ENCODE data around the gene PARVA.
A peak's percentile ranks its signal among the peaks of the same experiment; 100 is the strongest.

The PARVA gene

GRCh38 chr11:12456651-12457579 lies 79.5 kb downstream of the PARVA start:
- no peaks in the 10 kb centered on the region; the same call in 1 of the 2 replicates for H3K9me3 ChIP-seq
- no peak for DNase-seq (ENCODE audit: low spot score in 2 of 2)
- H3K27me3 ChIP-seq (ENCODE audit: low read depth): no peaks in the 10 kb centered on the region
- H3K36me3 ChIP-seq (replicated peaks): no peaks in the 10 kb centered on the region; the same call in 1 of the 2 replicates
- in situ Hi-C loops (cut with MboI; ENCODE audit: low sequenced_read_pairs): no loop called here
- H3K4me3 ChIP-seq: no peak overlapping the region
- peaks cover 3% of the 10 kb centered on the region; the same call in 1 of the 2 replicates for H3K4me1 ChIP-seq

- no peaks in the 10 kb centered on the region; the same call in 1 of the 2 replicates for H3K36me3 ChIP-seq (replicated peaks)
- H3K9me3 ChIP-seq: no peaks in the 10 kb centered on the region; the same call in 1 of the 2 replicates
- no peak overlapping the region for H3K4me3 ChIP-seq
- in situ Hi-C loops (cut with MboI; ENCODE audit: low sequenced_read_pairs): no loop called here
- no peak for DNase-seq (ENCODE audit: low spot score in 2 of 2)
- H3K27me3 ChIP-seq (ENCODE audit: low read depth): no peaks in the 10 kb centered on the region
- peaks cover 3% of the 10 kb centered on the region; the same call in 1 of the 2 replicates for H3K4me1 ChIP-seq
Measured at GRCh38 chr11:12458042-12458441, 80.7 kb downstream of the PARVA start.

GRCh38 chr11:12459374-12459773 lies 82.0 kb downstream of the PARVA start:
- Histone ChIP-seq H3K36me3 (replicated peaks) (no peaks in the 10 kb centered on the region), H3K4me1 (peaks cover 8% of the 10 kb centered on the region; the same call in 1 of the 2 replicates), H3K27me3 (ENCODE audit: low read depth) (no peaks in the 10 kb centered on the region), H3K9me3 (no peaks in the 10 kb centered on the region; the same call in 1 of the 2 replicates), H3K4me3 (no peak overlapping the region)
- in situ Hi-C loops (cut with MboI; ENCODE audit: low sequenced_read_pairs): no loop called here
- no peak for DNase-seq (ENCODE audit: low spot score in 2 of 2)

GRCh38 chr11:12459865-12460444 lies 82.6 kb downstream of the PARVA start:
- in situ Hi-C loops (cut with MboI; ENCODE audit: low sequenced_read_pairs): no loop called here
- DNase-seq (ENCODE audit: low spot score in 2 of 2): no peak
- Histone ChIP-seq H3K27me3 (ENCODE audit: low read depth) (no peaks in the 10 kb centered on the region), H3K9me3 (no peaks in the 10 kb centered on the region; the same call in 1 of the 2 replicates), H3K4me3 (no peak overlapping the region), H3K36me3 (replicated peaks) (no peaks in the 10 kb centered on the region), H3K4me1 (peaks cover 8% of the 10 kb centered on the region; the same call in 1 of the 2 replicates)

- H3K9me3 ChIP-seq: no peaks in the 10 kb centered on the region; the same call in 1 of the 2 replicates
- in situ Hi-C loops (cut with MboI; ENCODE audit: low sequenced_read_pairs): no loop called here
- H3K27me3 ChIP-seq (ENCODE audit: low read depth): no peaks in the 10 kb centered on the region
- H3K4me1 ChIP-seq: peaks cover 8% of the 10 kb centered on the region; the same call in 1 of the 2 replicates
- H3K36me3 ChIP-seq (replicated peaks): no peaks in the 10 kb centered on the region
- no peak overlapping the region for H3K4me3 ChIP-seq
- no peak for DNase-seq (ENCODE audit: low spot score in 2 of 2)
Measured at GRCh38 chr11:12460466-12460865, 83.1 kb downstream of the PARVA start.

- Histone ChIP-seq H3K36me3 (replicated peaks) (no peaks in the 10 kb centered on the region), H3K4me3 (no peak overlapping the region), H3K27me3 (ENCODE audit: low read depth) (no peaks in the 10 kb centered on the region), H3K9me3 (no peaks in the 10 kb centered on the region; the same call in 1 of the 2 replicates), H3K4me1 (peaks cover 8% of the 10 kb centered on the region; the same call in 1 of the 2 replicates)
- in situ Hi-C loops (cut with MboI; ENCODE audit: low sequenced_read_pairs): no loop called here
- peak in 1 of 2 experiments; percentile 71 for DNase-seq (ENCODE audit: low spot score in 2 of 2)
Measured at GRCh38 chr11:12461516-12461915, 84.1 kb downstream of the PARVA start.

GRCh38 chr11:12464303-12464702 lies 86.9 kb downstream of the PARVA start:
- in situ Hi-C loops (cut with MboI; ENCODE audit: low sequenced_read_pairs): no loop called here

GRCh38 chr11:12465332-12465731 lies 88.0 kb downstream of the PARVA start:
- peaks cover 8% of the 10 kb centered on the region; the same call in 1 of the 2 replicates for H3K4me1 ChIP-seq
- H3K9me3 ChIP-seq: no peaks in the 10 kb centered on the region; the same call in 1 of the 2 replicates
- in situ Hi-C loops (cut with MboI; ENCODE audit: low sequenced_read_pairs): no loop called here
- no peak for DNase-seq (ENCODE audit: low spot score in 2 of 2)
- no peaks in the 10 kb centered on the region for H3K36me3 ChIP-seq (replicated peaks)
- H3K4me3 ChIP-seq: no peak overlapping the region
- H3K27me3 ChIP-seq (ENCODE audit: low read depth): no peaks in the 10 kb centered on the region

More at GRCh38 chr11:12464303-12464702, 86.9 kb downstream of the PARVA start:
- no peak overlapping the region for H3K4me3 ChIP-seq
- H3K27me3 ChIP-seq (ENCODE audit: low read depth): no peaks in the 10 kb centered on the region
- no peak for DNase-seq (ENCODE audit: low spot score in 2 of 2)
- H3K9me3 ChIP-seq: no peaks in the 10 kb centered on the region; the same call in 1 of the 2 replicates
- no peaks in the 10 kb centered on the region for H3K36me3 ChIP-seq (replicated peaks)
- H3K4me1 ChIP-seq: peaks cover 8% of the 10 kb centered on the region; the same call in 1 of the 2 replicates

- in situ Hi-C loops (cut with MboI; ENCODE audit: low sequenced_read_pairs): no loop called here
- Histone ChIP-seq H3K27me3 (ENCODE audit: low read depth) (no peaks in the 10 kb centered on the region), H3K9me3 (no peaks in the 10 kb centered on the region), H3K4me3 (no peak overlapping the region), H3K4me1 (peaks cover 13% of the 10 kb centered on the region), H3K36me3 (replicated peaks) (no peaks in the 10 kb centered on the region)
- DNase-seq (ENCODE audit: low spot score in 2 of 2): no peak
Measured at GRCh38 chr11:12467610-12468009, 90.2 kb downstream of the PARVA start.

- in situ Hi-C loops (cut with MboI; ENCODE audit: low sequenced_read_pairs): no loop called here
- no peaks in the 10 kb centered on the region for H3K27me3 ChIP-seq (ENCODE audit: low read depth)
- H3K4me3 ChIP-seq: no peak overlapping the region
- no peak for DNase-seq (ENCODE audit: low spot score in 2 of 2)
- no peaks in the 10 kb centered on the region for H3K9me3 ChIP-seq
- H3K4me1 ChIP-seq: peaks cover 17% of the 10 kb centered on the region
- H3K36me3 ChIP-seq (replicated peaks): no peaks in the 10 kb centered on the region
Measured at GRCh38 chr11:12469451-12469850, 92.1 kb downstream of the PARVA start.

- no peaks in the 10 kb centered on the region for H3K9me3 ChIP-seq
- peaks cover 17% of the 10 kb centered on the region for H3K4me1 ChIP-seq
- no peak overlapping the region for H3K4me3 ChIP-seq
- no peak for DNase-seq (ENCODE audit: low spot score in 2 of 2)
- H3K36me3 ChIP-seq (replicated peaks): no peaks in the 10 kb centered on the region
- no peaks in the 10 kb centered on the region for H3K27me3 ChIP-seq (ENCODE audit: low read depth)
- in situ Hi-C loops (cut with MboI; ENCODE audit: low sequenced_read_pairs): no loop called here
Measured at GRCh38 chr11:12470236-12470635, 92.9 kb downstream of the PARVA start.

GRCh38 chr11:12472401-12473005 lies 95.1 kb downstream of the PARVA start:
- H3K4me1 ChIP-seq: peaks cover 17% of the 10 kb centered on the region
- in situ Hi-C loops (cut with MboI; ENCODE audit: low sequenced_read_pairs): no loop called here
- no peaks in the 10 kb centered on the region for H3K27me3 ChIP-seq (ENCODE audit: low read depth)
- no peaks in the 10 kb centered on the region for H3K36me3 ChIP-seq (replicated peaks)
- no peaks in the 10 kb centered on the region for H3K9me3 ChIP-seq
- H3K4me3 ChIP-seq: no peak overlapping the region
- peak; percentile 51 to 80 for DNase-seq (ENCODE audit: low spot score in 2 of 2)

- in situ Hi-C loops (cut with MboI; ENCODE audit: low sequenced_read_pairs): no loop called here
- no peak for DNase-seq (ENCODE audit: low spot score in 2 of 2)
Measured at GRCh38 chr11:12473381-12473780, 96.0 kb downstream of the PARVA start.

More at GRCh38 chr11:12473381-12473780, 96.0 kb downstream of the PARVA start:
- H3K27me3 ChIP-seq (ENCODE audit: low read depth): no peaks in the 10 kb centered on the region
- H3K36me3 ChIP-seq (replicated peaks): no peaks in the 10 kb centered on the region
- H3K4me1 ChIP-seq: peaks cover 17% of the 10 kb centered on the region
- no peak overlapping the region for H3K4me3 ChIP-seq
- no peaks in the 10 kb centered on the region for H3K9me3 ChIP-seq
